OCI-LY1 (cell line): ENCODE results near the gene CD2.

Source experiments
- EZH2 ChIP-seq: fragments of 200-600 bp; sonication (generic), shearing (Covaris generic); IDR thresholded peaks from 2 replicates; pipeline ENCODE4 v1.8.0; 2017; ENCODE audit warnings: borderline replicate concordance, mixed run types, mild to moderate bottlenecking, antibody characterized with exemption, low read length, moderate library complexity, mixed read lengths
- TF ChIP-seq, protein P1 (sequence below): fragments of 200-600 bp; sonication (generic), shearing (Covaris generic); IDR thresholded peaks from 2 replicates; pipeline ENCODE4 v1.5.1; 2017; ENCODE audit warnings: mild to moderate bottlenecking, antibody characterized with exemption, low read length, moderate library complexity, mixed read lengths

DNA sequence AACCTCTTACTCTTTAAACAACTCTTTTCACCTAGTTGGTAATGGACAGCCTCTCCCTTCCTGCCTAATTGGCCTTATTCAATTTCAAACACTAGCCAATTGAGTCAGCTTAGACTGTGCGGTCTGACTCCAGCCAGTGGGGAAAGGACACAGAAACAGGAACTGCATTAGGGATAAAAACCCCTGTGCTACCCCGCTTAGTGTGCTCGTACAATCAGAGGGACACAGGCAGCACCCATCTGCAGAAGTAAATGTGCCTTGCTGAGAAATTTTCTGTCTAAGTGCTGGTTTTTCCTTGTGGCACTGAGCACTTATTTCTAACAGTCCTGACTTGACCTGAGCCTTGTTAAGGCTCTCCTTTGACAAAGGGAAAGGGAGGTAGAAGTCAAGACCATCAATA lies 6.0 kb upstream of the CD2 start:
- TF ChIP-seq, protein P1, sequence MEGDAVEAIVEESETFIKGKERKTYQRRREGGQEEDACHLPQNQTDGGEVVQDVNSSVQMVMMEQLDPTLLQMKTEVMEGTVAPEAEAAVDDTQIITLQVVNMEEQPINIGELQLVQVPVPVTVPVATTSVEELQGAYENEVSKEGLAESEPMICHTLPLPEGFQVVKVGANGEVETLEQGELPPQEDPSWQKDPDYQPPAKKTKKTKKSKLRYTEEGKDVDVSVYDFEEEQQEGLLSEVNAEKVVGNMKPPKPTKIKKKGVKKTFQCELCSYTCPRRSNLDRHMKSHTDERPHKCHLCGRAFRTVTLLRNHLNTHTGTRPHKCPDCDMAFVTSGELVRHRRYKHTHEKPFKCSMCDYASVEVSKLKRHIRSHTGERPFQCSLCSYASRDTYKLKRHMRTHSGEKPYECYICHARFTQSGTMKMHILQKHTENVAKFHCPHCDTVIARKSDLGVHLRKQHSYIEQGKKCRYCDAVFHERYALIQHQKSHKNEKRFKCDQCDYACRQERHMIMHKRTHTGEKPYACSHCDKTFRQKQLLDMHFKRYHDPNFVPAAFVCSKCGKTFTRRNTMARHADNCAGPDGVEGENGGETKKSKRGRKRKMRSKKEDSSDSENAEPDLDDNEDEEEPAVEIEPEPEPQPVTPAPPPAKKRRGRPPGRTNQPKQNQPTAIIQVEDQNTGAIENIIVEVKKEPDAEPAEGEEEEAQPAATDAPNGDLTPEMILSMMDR = no peak
- TF ChIP-seq EZH2 = no peak
